A549 (cell line): ENCODE data around the gene PLIN1. TPM values are rescaled to one million over a fixed set of nuclear protein-coding genes. Genes with fewer than 3 reads are reported as not detected.

ENCODE experiments used
- ATAC-seq, 2 experiments: fragments of 200-7000 bp in 1 of 2; fragments of >200 bp in 1 of 2; cut with Nextera tagmentation in 1 of 2; cut with Tn5 transposase in 1 of 2; 3 replicates each; pipeline versions ENCODE4 v1.8.0 to v1.9.1; 2018 to 2020; ENCODE audit warnings: mild to moderate bottlenecking in 1 of 2, moderate library complexity in 1 of 2
- CTCF ChIA-PET: fragments of 300-600 bp; sonication (Branson Sonifier 250); formaldehyde crosslinking; extraction: SDS; loops from one replicate; lab custom pipeline; 2021; ENCODE audit warnings: antibody characterized with exemption, inconsistent platforms; lab: Yijun Ruan, JAX
- POLR2A ChIA-PET: fragments of 350-600 bp; formaldehyde crosslinking; extraction: SDS; loops from one replicate; lab custom pipeline; 2021; ENCODE audit warnings: antibody characterized with exemption, inconsistent platforms; lab: Yijun Ruan, JAX
- DNase-seq, 2 experiments: peaks; one replicate each; pipeline versions ENCODE4 v3.0.0 to v3.0.0-alpha.2; 2011 to 2016; ENCODE audit warnings: low read depth in 1 of 2, low spot score in 1 of 2
- FAIRE-seq: peaks from 2 replicates; lab custom pipeline; 2011; peaks lifted over from hg19 to GRCh38; lab: Jason Lieb, UNC
- H3K27ac ChIP-seq, 2 experiments: fragments of >200 bp; sonication (Bioruptor Twin); formaldehyde crosslinking; 3 replicates each; pipeline ENCODE4 v1.5.1; 2016 to 2017
- H3K4me1 ChIP-seq: fragments of >200 bp; sonication (Bioruptor Twin); formaldehyde crosslinking; 3 replicates; pipeline ENCODE4 v1.6.1; 2016
- H3K4me2 ChIP-seq: fragments of >200 bp; sonication (Bioruptor Twin); formaldehyde crosslinking; 3 replicates; pipeline ENCODE4 v1.6.1; 2016
- H3K4me3 ChIP-seq: fragments of >200 bp; sonication (Bioruptor Twin); formaldehyde crosslinking; 3 replicates; pipeline ENCODE4 v1.5.1; 2016
- H3K9me3 ChIP-seq: fragments of >200 bp; sonication (Bioruptor Twin); formaldehyde crosslinking; 3 replicates; pipeline ENCODE4 v1.6.1; 2016
- CBX2 ChIP-seq: fragments of 200-600 bp; sonication (generic); IDR thresholded peaks from 2 replicates; pipeline ENCODE4 v1.6.1; 2016; ENCODE audit warnings: low read depth, mild to moderate bottlenecking, borderline replicate concordance
- CEBPB ChIP-seq, 2 experiments: fragments of >200 bp in 1 of 2; sonication (Bioruptor Twin) in 1 of 2; formaldehyde crosslinking in 1 of 2; IDR thresholded peaks; 2 replicates each; pipeline ENCODE4 v1.6.1; 2012 to 2016
- EHF ChIP-seq: fragments of 250-450 bp; sonication (Bioruptor Pico); IDR thresholded peaks from 2 replicates; pipeline ENCODE4 v1.5.0; 2020; ENCODE audit warnings: mild to moderate bottlenecking
- EP300 ChIP-seq, 2 experiments: fragments of >200 bp; sonication (Bioruptor Twin); formaldehyde crosslinking; IDR thresholded peaks; 2 replicates in 1 of 2; 3 replicates in 1 of 2; pipeline ENCODE4 v1.6.1; 2016 to 2017
- FOSB ChIP-seq: fragments of 250-450 bp; sonication (Bioruptor Pico); IDR thresholded peaks from 2 replicates; pipeline ENCODE4 v1.5.0; 2020; ENCODE audit warnings: mild to moderate bottlenecking, moderate library complexity
- GATA3 ChIP-seq: IDR thresholded peaks from 2 replicates; pipeline ENCODE4 v1.6.1; 2012; ENCODE audit warnings: borderline replicate concordance
- HDAC2 ChIP-seq: fragments of 200-600 bp; sonication (generic); IDR thresholded peaks from 2 replicates; pipeline ENCODE4 v1.6.1; 2016
- HEYL ChIP-seq: fragments of 250-450 bp; sonication (Bioruptor Pico); IDR thresholded peaks from 2 replicates; pipeline ENCODE4 v1.8.0; 2021; ENCODE audit warnings: mild to moderate bottlenecking, moderate library complexity
- JUN ChIP-seq, 2 experiments: fragments of >200 bp; sonication (Bioruptor Twin); formaldehyde crosslinking; IDR thresholded peaks; 2 replicates in 1 of 2; 3 replicates in 1 of 2; pipeline ENCODE4 v1.6.1; 2016 to 2017
- JUNB ChIP-seq: fragments of >200 bp; sonication (Bioruptor Twin); formaldehyde crosslinking; IDR thresholded peaks from 2 replicates; pipeline ENCODE4 v1.6.1; 2016
- KDM5A ChIP-seq: fragments of 200-600 bp; sonication (generic); IDR thresholded peaks from 2 replicates; pipeline ENCODE4 v1.6.1; 2016; ENCODE audit warnings: antibody characterized with exemption, mild to moderate bottlenecking
- MAFK ChIP-seq: fragments of 450-650 bp; IDR thresholded peaks from 2 replicates; pipeline ENCODE4 v1.6.1; 2014; ENCODE audit not compliant: partially characterized antibody
- MAZ ChIP-seq: fragments of 150-350 bp; IDR thresholded peaks from 2 replicates; pipeline ENCODE4 v1.6.1; 2014; ENCODE audit warnings: antibody characterized with exemption, low read depth, low read length, borderline replicate concordance
- NFE2L2 ChIP-seq: fragments of 150-350 bp; conservative IDR thresholded peaks from 2 replicates; pipeline ENCODE4 v1.6.1; 2014; ENCODE audit warnings: low read length
- POLR2AphosphoS2 ChIP-seq: conservative IDR thresholded peaks from 2 replicates; pipeline ENCODE4 v1.6.1; 2012; ENCODE audit warnings: low read length, improper control_type of control experiment, inconsistent platforms
- RAD21 ChIP-seq, 2 experiments: fragments of >200 bp in 1 of 2; sonication (Bioruptor Twin) in 1 of 2; formaldehyde crosslinking in 1 of 2; IDR thresholded peaks in 1 of 2; conservative IDR thresholded peaks in 1 of 2; 2 replicates in 1 of 2; 3 replicates in 1 of 2; pipeline ENCODE4 v1.6.1; 2012 to 2018; ENCODE audit warnings: inconsistent platforms in 1 of 2
- RARB ChIP-seq: fragments of 250-450 bp; sonication (Bioruptor Pico); IDR thresholded peaks from 2 replicates; pipeline ENCODE4 v1.8.0; 2021; ENCODE audit warnings: mild to moderate bottlenecking, moderate library complexity
- RCOR1 ChIP-seq: fragments of 150-350 bp; IDR thresholded peaks from 2 replicates; pipeline ENCODE4 v1.6.1; 2014; ENCODE audit warnings: antibody characterized with exemption, low read length, low read depth
- RNF2 ChIP-seq: fragments of 200-600 bp; sonication (generic); IDR thresholded peaks from 2 replicates; pipeline ENCODE4 v1.6.1; 2016; ENCODE audit warnings: low read depth, mild to moderate bottlenecking, antibody characterized with exemption, moderate library complexity, borderline replicate concordance
- SMC3 ChIP-seq: fragments of >200 bp; sonication (Bioruptor Twin); formaldehyde crosslinking; IDR thresholded peaks from 3 replicates; pipeline ENCODE4 v1.6.1; 2018; ENCODE audit warnings: inconsistent platforms
- ZC3H11A ChIP-seq: fragments of 450-650 bp; IDR thresholded peaks from 2 replicates; pipeline ENCODE4 v1.6.1; 2014; ENCODE audit warnings: antibody characterized with exemption, mild to moderate bottlenecking
- ZNF302 ChIP-seq: fragments of 250-450 bp; sonication (Bioruptor Pico); IDR thresholded peaks from 2 replicates; pipeline ENCODE4 v1.9.0; 2021; ENCODE audit warnings: inconsistent platforms, mild to moderate bottlenecking, moderate library complexity
- WGBS: methylation state at CpG from one replicate; pipeline ENCODE4 v1.1.6; 2017; ENCODE audit errors: missing lambda C conversion rate; 5-methylcytosine and 5-hydroxymethylcytosine counted together
- polyA plus RNA-seq, 4 experiments: library from polyadenylated mRNA; depleted of rRNA in 3 of 4; stranded (reverse); fragments of >200 nt; fragmentation: RNase III in 1 of 4; extraction: RNeasy Plus Mini Kit Qiagen cat#74134 plus additional on column Dnase treatment in 1 of 4; gene quantifications; 2 replicates in 3 of 4; 3 replicates in 1 of 4; pipeline ENCODE4 v1.2.3, GENCODE V29; 2011 to 2017
- TF ChIP-seq, protein P1 (sequence below): fragments of 450-650 bp; IDR thresholded peaks from 2 replicates; pipeline ENCODE4 v1.6.1; 2014; ENCODE audit warnings: antibody characterized with exemption
- TF ChIP-seq, protein P2 (sequence below): IDR thresholded peaks from 2 replicates; pipeline ENCODE4 v1.6.1; 2012
- TF ChIP-seq, protein P3 (sequence below): fragments of 150-350 bp; IDR thresholded peaks from 2 replicates; pipeline ENCODE4 v1.6.1; 2014; ENCODE audit warnings: low read depth, mild to moderate bottlenecking, low read length
- TF ChIP-seq, protein P4 (sequence below): IDR thresholded peaks from 2 replicates; pipeline ENCODE4 v1.6.1; 2012; ENCODE audit warnings: low read depth, borderline replicate concordance

The PLIN1 gene
- polyA plus RNA-seq, 2 of the 4 experiments (the other 2 are of a cell fraction) = 0.27 to 0.74 TPM

DNA sequence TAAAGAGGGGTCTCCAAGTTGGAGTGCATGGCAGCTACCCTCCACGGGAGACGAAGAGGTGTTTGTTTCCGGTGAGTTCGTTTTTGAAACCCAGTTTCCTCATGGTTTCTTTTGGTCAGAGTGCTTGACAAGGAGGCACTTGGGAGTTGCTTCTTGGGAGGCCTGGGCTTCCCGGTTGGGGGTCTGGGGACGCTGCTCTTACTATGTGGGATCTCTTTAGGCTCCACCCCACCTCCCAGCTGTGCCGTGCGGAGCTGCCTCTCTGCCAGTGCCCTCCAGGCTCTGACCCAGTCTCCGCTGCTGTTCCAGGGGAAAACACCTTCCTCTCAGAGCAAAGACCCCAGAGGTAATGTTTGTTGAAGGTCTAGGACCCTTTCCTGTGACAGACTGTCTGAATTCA is 53.5 kb downstream of the PLIN1 start (continued):
- TF ChIP-seq, protein P1, sequence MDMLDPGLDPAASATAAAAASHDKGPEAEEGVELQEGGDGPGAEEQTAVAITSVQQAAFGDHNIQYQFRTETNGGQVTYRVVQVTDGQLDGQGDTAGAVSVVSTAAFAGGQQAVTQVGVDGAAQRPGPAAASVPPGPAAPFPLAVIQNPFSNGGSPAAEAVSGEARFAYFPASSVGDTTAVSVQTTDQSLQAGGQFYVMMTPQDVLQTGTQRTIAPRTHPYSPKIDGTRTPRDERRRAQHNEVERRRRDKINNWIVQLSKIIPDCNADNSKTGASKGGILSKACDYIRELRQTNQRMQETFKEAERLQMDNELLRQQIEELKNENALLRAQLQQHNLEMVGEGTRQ = no peak
- TF ChIP-seq RARB (CRISPR knock-in tag) = no peak
- no peak for TF ChIP-seq JUNB

DNA sequence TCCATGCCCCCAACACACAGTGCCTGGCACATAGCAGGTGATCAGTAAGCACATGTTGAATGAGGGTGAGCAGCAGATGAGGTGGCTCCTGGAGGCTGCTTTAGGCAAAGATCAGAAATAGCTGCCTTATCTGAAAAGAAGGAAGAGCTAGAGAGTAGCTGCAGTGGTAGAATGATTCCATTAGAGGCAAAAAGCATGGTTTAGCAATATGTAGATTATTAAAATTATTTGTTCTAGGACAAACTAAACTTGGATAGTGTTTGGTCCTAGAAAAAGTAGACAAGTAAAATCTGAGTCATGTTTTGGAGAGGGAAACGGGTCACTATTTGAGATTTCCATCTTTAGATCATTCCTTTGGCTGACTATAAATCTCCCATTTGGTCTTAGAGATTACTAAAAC is 56.0 kb downstream of the PLIN1 start:
- WGBS = 76% methylated on average over 1 of the region's 1 CpG
- CTCF ChIA-PET = interaction anchor here (0.8 to 2.3 kb wide), 6 partner anchors 10 to 50 kb away, joined by 3 to 8 read pairs (median 4); no protein-coding TSS in a partner anchor
- no peak for ATAC-seq

DNA sequence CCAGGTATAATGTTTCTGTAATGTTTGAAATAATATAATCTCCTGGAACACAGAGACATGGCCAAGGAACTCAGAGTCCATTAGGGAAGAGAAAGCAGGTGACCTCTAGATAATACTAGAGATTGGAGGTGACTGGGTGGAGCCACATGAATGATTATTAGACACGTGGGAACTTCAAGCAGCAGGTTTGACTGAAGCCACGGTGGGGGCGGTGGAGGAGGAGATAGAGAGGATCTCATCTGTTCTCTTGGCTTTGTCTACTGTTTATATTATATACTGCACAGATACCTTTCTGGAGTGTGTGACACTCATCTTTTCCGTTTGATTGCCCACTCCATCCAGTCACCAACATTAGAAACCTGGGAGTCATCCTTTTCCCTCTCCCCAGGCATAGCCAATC is 57.6 kb downstream of the PLIN1 start:
- ATAC-seq (no peak), FAIRE-seq (no peak), DNase-seq (no peak)
- H3K27ac ChIP-seq = no peak overlapping the region
- H3K4me1 ChIP-seq = no peaks in the 10 kb centered on the region
- 84% methylated on average over 4 of the region's 4 CpGs for WGBS
- no peak overlapping the region for H3K4me3 ChIP-seq
- H3K9me3 ChIP-seq = no peaks in the 10 kb centered on the region
- H3K4me2 ChIP-seq = no peak overlapping the region
- ChIA-PET POLR2A (no interaction called here), CTCF (interaction anchor here (0.7 kb wide), 1 partner anchor 26 kb away, joined by 3 read pairs; no protein-coding TSS in a partner anchor)
- no peak for TF ChIP-seq JUNB
- no peak for TF ChIP-seq CEBPB (IDR thresholded peaks at IDR 0.05)
- no peak for TF ChIP-seq KDM5A
- no peak for TF ChIP-seq JUN (IDR thresholded peaks at IDR 0.05)
- TF ChIP-seq CBX2 = no peak
- TF ChIP-seq EP300 (IDR thresholded peaks at IDR 0.05) = no peak
- TF ChIP-seq, protein P2, sequence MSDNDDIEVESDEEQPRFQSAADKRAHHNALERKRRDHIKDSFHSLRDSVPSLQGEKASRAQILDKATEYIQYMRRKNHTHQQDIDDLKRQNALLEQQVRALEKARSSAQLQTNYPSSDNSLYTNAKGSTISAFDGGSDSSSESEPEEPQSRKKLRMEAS = no peak
- no peak for TF ChIP-seq EHF (CRISPR knock-in tag)
- no peak for TF ChIP-seq RAD21 (conservative IDR thresholded peaks at IDR 0.05 in 1 of 2, IDR thresholded peaks at IDR 0.05 in 1 of 2)

More for the DNA sequence above, 56.0 kb downstream of the PLIN1 start:
- TF ChIP-seq RNF2 (no peak), ZNF302 (no peak), HDAC2 (no peak), HEYL (CRISPR knock-in tag) (no peak), KDM5A (no peak), ZC3H11A (no peak), RARB (CRISPR knock-in tag) (no peak), MAFK (no peak), NFE2L2 (no peak), MAZ (no peak), RCOR1 (no peak), POLR2AphosphoS2 (no peak), EHF (CRISPR knock-in tag) (no peak), SMC3 (no peak), FOSB (no peak), GATA3 (no peak)
- TF ChIP-seq, protein P3, sequence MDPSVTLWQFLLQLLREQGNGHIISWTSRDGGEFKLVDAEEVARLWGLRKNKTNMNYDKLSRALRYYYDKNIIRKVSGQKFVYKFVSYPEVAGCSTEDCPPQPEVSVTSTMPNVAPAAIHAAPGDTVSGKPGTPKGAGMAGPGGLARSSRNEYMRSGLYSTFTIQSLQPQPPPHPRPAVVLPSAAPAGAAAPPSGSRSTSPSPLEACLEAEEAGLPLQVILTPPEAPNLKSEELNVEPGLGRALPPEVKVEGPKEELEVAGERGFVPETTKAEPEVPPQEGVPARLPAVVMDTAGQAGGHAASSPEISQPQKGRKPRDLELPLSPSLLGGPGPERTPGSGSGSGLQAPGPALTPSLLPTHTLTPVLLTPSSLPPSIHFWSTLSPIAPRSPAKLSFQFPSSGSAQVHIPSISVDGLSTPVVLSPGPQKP = no peak
- TF ChIP-seq, protein P4, sequence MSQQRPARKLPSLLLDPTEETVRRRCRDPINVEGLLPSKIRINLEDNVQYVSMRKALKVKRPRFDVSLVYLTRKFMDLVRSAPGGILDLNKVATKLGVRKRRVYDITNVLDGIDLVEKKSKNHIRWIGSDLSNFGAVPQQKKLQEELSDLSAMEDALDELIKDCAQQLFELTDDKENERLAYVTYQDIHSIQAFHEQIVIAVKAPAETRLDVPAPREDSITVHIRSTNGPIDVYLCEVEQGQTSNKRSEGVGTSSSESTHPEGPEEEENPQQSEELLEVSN = no peak
- DNase-seq = no peak
- Histone ChIP-seq H3K4me2 (no peak overlapping the region), H3K27ac (no peak overlapping the region), H3K4me3 (no peak overlapping the region), H3K4me1 (no peaks in the 10 kb centered on the region), H3K9me3 (no peaks in the 10 kb centered on the region)
- POLR2A ChIA-PET = no interaction called here
- FAIRE-seq = no peak
